ENCODE data around the gene PTH2R. TPM values are rescaled to one million over a fixed set of nuclear protein-coding genes. Genes with fewer than 3 reads are reported as not detected.
A peak's percentile ranks its signal among the peaks of the same experiment; 100 is the strongest.
"Not testable (repeated sequence)": the region's sequence is repeated elsewhere in the genome, so short reads cannot be mapped to it uniquely, and the experiment has no call there.

The PTH2R gene, protein sequence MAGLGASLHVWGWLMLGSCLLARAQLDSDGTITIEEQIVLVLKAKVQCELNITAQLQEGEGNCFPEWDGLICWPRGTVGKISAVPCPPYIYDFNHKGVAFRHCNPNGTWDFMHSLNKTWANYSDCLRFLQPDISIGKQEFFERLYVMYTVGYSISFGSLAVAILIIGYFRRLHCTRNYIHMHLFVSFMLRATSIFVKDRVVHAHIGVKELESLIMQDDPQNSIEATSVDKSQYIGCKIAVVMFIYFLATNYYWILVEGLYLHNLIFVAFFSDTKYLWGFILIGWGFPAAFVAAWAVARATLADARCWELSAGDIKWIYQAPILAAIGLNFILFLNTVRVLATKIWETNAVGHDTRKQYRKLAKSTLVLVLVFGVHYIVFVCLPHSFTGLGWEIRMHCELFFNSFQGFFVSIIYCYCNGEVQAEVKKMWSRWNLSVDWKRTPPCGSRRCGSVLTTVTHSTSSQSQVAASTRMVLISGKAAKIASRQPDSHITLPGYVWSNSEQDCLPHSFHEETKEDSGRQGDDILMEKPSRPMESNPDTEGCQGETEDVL
- polyA plus RNA-seq (ENCODE audit: insufficient read depth in 1 of 5, insufficient read length in 5 of 5, low replicate concordance in 1 of 5), result under 1 TPM in 4 of 5 donors, not detected in 1; 0.10 to 0.37 (median 0.17) TPM
- long read RNA-seq, donor 1, result 0 reads
- long read RNA-seq, donor 2, result 0 reads
- long read RNA-seq, donor 3, result 0 reads
- long read RNA-seq, donor 4, result 0 reads
- long read RNA-seq, donor 5, result 0 reads
- long read RNA-seq, donor 6, result 0 reads
- long read RNA-seq, donor 7, result 0 reads
- long read RNA-seq, donor 8, result 0 reads

DNA sequence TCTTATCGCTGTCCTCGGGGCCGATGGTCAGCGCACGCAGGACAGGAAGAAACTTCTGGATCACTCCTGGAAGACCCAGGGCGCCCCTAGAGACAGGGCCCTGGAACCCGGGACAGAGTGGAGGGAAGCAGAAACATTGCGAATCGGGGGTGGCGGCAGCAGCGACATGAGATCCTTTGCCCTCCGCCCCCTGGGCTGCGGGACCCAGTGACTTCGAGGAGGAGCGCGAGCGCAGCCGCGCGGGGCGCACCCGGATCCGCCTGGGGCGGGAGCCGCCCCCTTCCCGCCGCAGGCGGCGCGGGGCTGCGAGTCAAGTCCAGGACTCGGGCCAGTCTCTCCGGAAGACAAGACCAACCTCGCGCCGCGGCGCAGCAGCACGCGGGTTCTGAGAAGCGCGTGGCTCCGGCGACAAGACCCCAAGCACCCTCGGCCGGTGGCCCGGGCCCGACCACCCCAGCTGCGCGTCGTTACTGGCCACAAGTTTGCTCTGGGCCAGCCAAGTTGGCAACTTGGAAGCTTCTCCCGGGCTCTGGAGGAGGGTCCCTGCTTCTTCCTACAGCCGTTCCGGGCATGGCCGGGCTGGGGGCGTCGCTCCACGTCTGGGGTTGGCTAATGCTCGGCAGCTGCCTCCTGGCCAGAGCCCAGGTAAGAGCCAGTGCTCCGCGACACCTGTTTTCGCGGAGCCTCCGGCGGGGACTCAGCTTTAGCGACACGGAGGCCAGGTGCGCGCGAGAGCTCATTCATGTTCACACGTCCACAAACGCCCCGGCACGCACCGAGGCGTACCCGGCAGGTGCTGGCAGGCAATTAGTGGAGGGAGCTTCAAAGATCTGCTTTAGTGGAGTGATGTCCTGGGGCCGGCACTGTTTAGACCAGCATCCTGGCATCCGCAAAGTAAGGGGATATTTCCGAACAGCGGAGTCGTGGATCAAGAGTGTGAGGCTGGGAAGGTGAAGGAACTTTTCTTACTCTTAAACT lies at the start of gene PTH2R:
TSS of gene PTH2R (plus strand) at position 319 of the 978 bp plus-strand sequence. CDS start at position 571, 252 bp downstream.
- DNase-seq, result peak in 1 of 2 donors; percentile 14

DNA sequence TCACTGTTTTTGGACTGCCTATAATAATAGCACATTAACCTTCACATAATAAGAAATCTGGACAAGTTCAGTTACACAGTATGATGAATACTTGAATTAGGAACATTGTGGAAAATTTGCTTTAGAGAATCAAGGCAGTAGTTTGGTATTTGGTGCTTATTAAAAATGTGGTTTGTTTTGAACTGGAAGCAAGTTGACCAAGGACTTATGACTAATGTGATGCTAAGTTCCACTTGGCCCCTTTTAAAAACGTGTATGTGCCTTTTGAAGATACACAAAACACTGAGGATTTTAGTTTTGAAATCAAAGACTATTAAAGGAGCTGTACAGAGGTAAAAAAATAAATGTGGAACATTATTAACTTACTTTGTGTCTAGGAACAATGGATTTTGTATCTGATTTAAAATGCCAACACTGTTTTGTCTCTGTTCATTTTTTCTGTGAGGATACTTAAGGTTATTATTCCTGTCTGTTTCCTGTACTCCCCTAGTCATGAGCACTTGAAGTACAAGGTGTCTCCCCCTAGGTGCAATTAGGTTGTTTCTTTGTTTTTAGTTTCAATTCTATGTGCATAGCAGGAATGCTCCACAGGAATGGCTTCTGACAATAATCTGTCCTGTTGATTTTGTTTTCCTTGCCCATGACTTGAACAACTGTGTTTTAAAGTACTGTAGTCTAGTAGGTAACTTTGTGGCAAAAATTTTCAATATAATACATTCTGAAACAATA lies 49.6 kb upstream of the PTH2R start:
- DNase-seq, result no peak

DNA sequence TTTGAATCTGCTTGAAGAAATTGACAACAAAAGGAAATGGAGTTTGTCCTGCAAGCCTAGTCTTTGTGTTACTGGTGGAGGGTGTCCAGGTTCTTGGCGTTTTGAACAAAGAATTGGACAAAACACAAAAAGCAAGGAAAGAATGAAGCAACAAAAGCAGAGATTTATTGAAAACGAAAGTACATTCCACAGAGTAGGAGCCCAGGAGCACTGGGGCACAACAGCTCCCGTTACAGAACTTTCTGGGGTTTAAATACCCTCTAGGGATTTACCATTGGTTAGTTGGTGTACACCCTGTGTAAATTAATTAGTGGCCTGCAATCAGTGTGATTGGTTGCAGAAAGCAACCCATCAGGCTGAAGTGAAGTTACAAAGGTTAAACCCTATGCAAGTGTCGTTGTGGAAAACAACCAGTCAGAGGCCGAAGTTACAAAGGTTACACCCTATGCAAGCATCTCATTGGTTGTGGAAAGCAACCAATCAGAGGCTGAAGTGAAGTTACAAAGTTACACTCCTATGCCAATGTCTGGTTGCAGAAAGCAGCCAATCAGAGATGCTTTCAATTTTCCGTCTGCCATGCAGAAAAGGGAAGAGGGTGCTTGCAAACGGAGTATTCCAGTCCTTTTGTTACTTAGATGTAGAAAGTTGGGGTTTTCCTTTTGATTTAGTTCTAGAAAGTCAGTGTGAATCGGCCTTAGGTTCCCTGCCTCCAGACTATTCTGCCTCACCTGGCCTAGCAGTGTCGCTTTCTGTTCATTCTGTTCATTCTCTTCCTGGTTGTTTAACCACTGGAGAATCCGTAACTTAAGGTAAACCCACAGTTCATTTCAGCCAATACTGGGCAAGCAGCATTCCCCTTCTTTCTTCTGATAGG lies 47.6 kb upstream of the PTH2R start:
- no peak for DNase-seq

DNA sequence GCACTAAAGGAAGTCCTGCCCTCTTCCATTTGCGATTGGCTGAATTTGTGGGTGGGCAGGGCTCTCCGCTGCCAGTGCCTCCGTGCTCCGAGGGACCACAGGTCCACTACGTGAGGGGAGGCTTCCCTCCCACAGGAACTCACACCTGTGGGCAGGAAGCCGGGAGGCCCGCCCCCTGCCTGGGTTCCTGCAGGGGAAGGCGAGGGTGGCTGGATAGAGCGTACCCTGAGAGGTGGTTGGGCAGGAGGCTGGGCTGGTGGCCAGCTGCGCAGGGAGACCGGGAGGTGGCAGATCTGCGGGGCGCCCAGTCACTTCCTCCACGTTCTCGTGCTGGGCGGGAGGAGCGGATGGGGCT lies 47.0 kb upstream of the PTH2R start:
- DNase-seq, result no peak

DNA sequence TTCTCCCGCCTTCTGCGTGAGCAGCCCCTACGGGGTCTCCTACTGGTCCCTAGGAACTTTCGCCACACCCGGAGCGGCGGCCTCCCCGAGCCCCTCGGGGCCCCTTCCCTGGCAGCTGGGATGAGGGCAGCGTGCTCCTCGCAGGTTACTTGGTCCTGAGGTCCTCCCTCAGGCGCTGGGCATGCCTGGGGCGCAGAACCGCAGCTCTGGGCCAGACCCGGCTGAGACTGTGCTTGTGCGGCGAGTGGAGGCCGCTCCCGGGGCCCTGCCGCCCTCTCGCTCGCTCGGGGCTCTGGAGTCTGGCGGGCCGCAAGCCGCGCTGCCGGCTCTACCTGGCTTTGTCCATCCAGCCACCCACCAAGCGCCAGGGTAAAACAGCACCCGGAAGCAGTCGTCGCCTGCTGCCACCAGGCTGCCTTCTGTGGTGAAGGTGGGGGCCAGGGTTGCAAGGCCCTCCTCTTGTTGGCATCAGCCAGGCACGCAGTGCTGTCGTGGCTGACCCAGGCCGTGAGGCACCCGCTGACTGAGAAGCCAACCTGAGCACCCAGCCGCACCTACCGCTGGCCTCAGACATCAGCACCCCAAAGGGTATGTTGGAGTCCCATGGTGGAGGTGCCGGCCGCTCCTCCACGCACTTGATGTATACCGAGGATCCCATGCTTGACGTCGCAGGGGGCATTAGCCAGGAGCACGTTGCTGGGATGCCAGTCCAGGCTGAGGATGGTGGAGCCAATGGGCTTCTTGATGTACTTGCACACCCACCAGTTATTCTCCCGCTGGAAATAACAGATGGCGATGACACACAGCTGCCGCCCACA lies 46.1 kb upstream of the PTH2R start:
- DNase-seq, result no peak

DNA sequence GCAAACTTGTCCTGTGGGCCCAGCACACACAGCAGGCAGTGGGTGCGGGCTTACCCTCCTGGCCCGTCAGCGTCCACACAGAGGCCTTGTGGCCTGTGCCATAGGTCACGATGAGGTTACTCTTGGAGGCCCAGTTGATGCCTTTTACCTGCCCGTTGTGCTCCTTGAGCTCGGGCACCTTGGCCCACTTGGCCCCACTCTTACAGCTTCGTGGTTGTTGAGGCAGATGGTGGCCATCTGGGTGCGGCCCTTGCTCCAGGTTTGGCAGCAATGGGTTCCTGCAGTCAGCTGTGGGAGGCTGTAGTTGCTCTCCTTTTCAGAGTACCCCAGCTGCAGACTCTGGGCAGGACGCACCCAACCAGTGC lies 45.5 kb upstream of the PTH2R start:
- DNase-seq, result no peak

DNA sequence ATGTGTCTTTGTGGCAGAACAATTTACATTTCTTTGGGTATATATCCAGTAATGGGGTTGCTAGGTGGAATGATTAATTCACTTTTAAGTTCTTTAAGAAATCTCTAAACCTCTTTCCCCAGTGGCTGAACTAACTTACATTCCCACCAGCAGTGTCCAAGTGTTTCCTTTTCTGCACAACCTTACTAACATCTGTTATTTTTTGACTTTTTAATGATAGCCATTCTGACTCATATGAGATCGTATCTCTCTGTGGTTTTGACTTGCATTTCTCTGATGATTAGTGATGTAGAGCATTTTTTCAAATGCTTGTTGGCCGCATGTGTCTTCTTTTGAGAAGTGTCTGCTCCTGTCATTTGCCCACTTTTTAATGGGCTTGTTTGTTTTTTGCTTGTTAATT lies 43.1 kb upstream of the PTH2R start:
- DNase-seq, result no peak

DNA sequence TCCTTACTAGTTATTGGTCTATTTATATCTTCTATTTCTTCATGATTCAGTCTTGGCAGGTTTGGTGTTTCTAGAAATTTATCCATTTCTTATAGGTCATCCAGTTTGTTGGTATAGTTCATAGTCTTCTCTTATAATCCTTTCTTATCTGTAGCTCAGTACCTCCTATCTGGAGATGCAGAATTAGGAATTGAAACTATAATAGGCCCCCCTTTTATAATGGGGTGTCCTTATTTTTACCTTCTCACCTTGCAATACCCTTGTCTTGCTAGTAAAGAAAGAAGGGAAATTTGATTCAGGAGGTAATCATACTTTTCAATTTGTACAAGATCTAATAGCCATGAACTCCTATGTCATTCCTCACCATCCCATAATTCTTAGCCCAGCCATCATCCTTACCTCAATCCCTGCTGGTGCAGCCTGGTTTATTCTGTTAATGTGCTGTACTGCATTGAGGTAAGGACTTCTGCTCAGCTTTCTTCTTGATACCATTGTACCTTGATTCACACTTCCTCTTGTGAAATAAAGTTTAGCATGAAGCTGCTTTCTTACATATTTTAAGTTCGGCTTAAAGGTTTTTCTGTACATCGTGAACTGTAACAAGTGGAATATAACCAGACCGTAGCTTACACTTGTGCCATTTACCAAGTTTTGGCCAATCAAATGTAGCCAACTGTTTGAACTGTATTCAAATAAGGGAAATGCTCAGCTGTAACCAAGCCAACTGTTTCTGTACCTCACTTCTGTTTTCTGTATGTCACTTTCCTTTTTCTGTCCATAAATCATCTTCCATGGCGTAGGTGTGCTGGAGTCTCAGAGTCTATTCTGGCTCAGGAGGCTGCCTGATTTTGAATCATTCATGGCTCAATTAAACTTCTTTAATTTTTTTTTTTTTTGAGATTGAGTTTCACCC lies 40.1 kb upstream of the PTH2R start:
- no peak for DNase-seq

DNA sequence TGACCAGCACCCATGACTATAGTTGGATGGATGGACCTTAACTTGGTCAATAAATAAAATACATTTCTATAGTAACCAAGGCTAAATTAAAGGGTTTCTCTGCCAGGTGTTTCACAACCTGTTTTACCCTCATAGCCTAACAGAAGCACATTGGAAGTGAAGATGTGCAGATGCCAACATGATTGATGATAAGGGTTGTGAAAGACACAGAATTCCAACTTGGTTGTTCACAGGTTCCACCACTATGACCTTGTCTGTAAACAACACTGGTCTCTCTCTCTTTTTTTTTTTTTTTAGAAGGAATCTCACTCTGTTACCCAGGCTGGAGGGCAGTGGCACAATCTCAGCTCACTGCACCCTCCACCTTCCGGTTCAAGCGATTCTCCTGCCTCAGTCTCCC lies 37.5 kb upstream of the PTH2R start:
- no peak for DNase-seq

DNA sequence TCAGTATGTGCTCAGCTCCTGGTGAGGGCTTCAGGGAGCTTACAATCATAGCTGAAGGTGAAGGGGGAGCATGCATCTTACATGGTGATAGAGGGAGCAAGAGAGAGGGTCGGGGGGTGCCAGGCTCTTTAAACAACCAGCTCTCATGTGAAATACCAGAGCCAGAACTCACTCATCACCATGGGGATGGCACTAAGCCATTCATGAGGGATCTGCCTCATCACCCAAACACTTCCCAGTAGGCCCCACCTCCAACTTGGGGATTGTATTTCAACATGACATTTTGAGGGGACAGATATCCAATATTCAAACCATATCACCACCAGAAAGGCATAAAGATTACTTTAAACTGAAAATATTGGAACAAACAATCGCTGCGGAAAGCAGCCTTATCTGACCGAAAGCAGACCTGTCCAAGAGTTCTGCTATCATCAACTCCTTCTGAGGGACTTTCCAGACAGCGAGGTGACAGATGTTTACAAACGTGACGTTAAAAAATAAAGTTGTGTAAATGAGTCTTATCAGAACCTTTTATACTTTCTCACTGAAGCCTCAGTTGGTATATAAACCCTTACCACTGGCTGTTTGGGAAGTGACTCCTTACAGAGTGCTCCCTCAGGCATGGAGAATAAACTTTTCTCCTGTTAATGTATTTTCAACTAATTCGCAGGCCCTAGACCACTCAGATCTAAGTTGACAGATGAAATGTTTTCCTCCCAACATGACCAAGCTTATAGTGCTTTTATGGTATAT lies 35.5 kb upstream of the PTH2R start:
- no peak for DNase-seq

DNA sequence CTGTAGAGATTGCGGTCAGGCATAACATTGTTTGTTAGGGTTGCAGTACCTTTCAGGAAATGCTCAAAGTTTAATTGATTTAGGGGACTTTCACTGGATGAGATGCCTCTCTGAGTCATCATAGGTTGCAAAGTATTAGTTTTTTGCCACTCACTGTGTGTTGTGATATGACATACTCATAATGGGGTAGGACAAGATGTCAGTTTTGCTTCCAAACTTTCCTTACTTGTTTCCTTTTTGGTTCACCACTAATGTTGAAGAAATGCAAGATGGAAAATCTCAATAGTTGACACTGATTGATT lies 35.0 kb upstream of the PTH2R start:
- DNase-seq, result no peak

DNA sequence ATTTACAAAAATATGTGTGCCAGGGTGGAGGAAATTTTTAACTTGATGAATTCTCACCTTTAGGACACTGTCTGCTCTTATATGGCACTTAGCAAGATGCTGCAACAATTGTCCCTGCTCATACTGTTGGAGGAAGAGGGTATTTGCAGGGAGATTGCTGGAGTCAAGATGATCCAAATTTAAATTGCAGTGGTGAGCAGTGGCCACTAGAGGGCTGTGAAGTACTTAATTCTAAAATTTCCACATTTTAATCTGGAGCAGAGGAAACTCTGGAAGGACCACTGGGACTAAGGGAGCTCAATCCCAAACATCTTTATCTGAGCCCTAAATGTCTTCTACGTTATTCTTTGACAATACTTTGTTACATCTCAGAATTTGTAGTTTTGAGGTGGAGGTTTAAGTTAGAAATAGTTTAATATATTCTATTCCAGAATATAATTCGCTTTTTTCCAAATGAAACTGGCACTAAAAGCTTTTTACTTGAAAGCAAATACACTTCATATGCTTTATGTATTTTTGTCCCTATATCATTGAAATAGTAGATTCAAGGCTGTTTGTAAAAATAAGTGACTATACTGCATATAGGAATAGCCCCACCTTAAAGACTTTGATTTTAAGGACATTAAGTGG lies 33.0 kb upstream of the PTH2R start:
- DNase-seq, result peak; percentile 24 to 40

DNA sequence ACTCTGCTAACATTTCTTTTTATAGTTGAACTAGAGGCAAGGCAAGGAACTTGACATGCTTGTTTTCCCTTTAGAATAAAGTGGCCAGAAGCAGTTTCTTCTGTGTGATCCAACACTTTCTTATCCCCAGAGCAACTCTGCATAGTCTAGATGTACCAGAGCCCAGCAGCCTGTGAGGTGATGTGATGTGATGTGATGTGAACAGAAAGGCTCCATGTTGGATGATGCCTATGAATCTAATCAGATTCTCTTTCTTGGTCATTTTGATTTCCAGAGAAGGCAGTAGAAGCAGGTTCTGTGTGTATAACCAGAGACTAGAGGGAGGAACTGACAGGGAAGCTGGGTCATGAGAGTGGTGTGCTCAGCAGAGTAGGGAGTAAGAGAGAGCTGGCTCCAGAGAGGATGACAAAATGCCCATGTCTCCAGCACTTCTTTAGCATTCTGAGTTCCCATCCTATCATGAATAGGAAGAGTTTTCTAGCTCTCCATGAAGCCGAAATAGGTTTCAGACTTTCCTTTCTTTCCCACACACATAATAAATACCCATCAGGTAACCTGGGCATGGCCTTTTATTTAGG lies 31.0 kb upstream of the PTH2R start:
- DNase-seq, result no peak

DNA sequence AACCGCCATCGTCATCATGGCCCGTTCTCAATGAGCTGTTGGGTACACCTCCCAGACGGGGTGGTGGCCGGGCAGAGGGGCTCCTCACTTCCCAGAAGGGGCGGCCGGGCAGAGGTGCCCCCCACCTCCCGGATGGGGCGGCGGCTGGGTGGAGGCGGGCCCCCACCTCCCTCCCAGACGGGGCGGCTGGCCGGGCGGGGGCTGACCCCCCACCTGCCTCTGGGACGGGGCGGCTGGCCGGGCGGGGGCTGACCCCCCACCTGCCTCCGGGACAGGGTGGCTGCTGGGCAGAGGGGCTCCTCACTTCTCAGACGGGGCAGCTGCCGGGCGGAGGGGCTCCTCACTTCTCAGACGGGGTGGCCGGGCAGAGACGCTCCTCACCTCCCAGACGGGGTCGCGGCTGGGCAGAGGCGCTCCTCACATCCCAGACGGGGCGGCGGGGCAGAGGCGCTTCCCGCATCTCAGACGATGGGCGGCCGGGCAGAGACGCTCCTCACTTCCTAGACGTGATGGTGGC lies 29.2 kb upstream of the PTH2R start:
- DNase-seq, result not testable (repeated sequence)

DNA sequence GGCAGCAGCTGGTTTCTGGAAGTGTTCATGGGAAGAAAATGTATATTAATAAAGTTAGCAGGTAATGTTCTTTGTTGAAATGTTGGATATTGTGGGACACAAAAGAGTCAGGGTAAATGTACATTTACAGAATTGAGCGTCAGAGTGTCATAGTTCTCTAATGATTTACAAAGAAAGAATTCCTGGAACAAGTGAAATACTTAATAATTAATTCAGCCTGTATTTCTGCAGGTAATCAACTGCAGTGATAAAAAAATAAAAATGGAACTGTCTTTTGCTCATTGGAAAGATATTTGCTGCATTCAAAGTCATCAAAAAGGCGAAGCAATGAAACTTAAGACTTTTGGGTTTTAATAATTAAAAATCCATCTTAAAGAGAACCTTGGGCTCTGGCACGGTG lies 27.4 kb upstream of the PTH2R start:
- DNase-seq, result no peak

DNA sequence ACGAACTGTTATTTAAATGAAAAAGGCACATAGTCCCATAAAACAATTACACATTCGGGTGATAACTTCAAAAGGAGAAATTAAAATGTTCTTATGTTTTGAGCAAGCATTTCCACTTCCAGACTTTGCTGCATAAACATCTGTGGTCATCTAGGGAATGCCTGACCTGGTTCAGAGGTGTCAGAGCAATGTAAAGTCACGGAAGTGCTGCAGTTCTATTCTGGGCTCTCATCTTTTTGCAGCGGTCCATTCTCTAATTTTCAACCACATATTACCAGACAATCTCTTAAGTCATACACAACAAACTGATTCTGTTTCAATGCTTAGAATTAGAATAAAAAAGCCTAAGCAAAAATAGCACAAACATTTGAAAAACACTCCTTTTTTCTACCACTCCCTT lies 22.0 kb upstream of the PTH2R start:
- no peak for DNase-seq

DNA sequence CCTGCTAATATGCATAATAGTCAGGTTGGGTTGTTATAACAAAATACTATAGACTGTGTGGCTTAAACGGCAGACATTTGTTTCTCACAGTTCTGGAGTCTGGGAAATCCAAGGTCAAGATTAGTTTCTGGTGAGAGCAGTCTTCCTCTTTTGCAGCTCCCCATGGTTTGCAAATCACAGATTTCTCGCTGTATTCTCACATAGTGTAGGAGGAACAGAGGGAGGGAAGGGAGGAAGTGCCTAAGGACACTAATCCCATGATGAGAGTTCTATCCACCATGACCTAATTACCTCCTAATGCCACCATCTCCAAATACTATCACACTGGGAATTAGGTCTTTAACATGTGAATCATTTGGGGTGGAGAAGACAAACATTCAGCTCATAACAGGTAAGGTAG lies 20.1 kb upstream of the PTH2R start:
- DNase-seq, result no peak
